Neural crest cell (in vitro differentiated cells): ENCODE data around the gene PLVAP. TPM values are rescaled to one million over a fixed set of nuclear protein-coding genes. Genes with fewer than 3 reads are reported as not detected.
A peak's percentile ranks its signal among the peaks of the same experiment; 100 is the strongest.

ENCODE experiments used
- DNase-seq: peaks from one replicate; pipeline ENCODE4 v3.0.0; 2021; ENCODE audit warnings: low read depth, mixed read lengths, low spot score
- H3K27ac Mint-ChIP-seq: one replicate; pipeline ENCODE4 v1.8.0; 2021; ENCODE audit warnings: mild to moderate bottlenecking, mixed read lengths; ENCODE audit not compliant: unreplicated experiment
- H3K27me3 Mint-ChIP-seq: 2 replicates; pipeline ENCODE4 v1.8.0; 2021; ENCODE audit warnings: low read depth, mild to moderate bottlenecking, mixed read lengths
- H3K36me3 Mint-ChIP-seq: 2 replicates; pipeline ENCODE4 v1.8.0; 2021; ENCODE audit warnings: low read depth, mild to moderate bottlenecking, mixed read lengths
- H3K4me1 Mint-ChIP-seq: 2 replicates; pipeline ENCODE4 v1.8.0; 2021; ENCODE audit warnings: mixed read lengths
- H3K4me3 Mint-ChIP-seq: one replicate; pipeline ENCODE4 v1.8.0; 2021; ENCODE audit warnings: mild to moderate bottlenecking, mixed read lengths
- H3K9me3 Mint-ChIP-seq: 2 replicates; pipeline ENCODE4 v1.8.0; 2021; ENCODE audit warnings: mixed read lengths
- CTCF ChIP-seq: fragments of 200-600 bp; sonication (generic); conservative IDR thresholded peaks from 2 replicates; pipeline ENCODE4 v1.5.0; 2021; ENCODE audit warnings: antibody characterized with exemption, mild to moderate bottlenecking
- long read RNA-seq: library from polyadenylated mRNA; unstranded; transcript quantifications from one replicate; pipeline ENCODE4 v2.0.0, GENCODE V29; 2020
- total RNA-seq: library from RNA; stranded (reverse); gene quantifications from 2 replicates; pipeline ENCODE4 v1.2.1, GENCODE V29; 2021

PLVAP gene
- total RNA-seq = 0.82 and 1.8 TPM in 2 replicates
- long read RNA-seq = 0 reads

GRCh38 chr19:17376935-17377600, at the start of gene PLVAP:
TSS of gene PLVAP (minus strand) at chr19:17377342. CDS start at chr19:17377288, 54 bp downstream.
- Mint-ChIP-seq H3K4me1 (peaks cover 28% of the 10 kb centered on the region), H3K9me3 (peaks cover 3% of the 10 kb centered on the region), H3K36me3 (no peaks in the 10 kb centered on the region), H3K27me3 (no peaks in the 10 kb centered on the region), H3K27ac (no peak within 1 kb of the TSS), H3K4me3 (no peak within 1 kb of the TSS)
- TF ChIP-seq CTCF = no peak
- no peak for DNase-seq

- H3K4me3 Mint-ChIP-seq = peak overlapping the region; percentile 72
Observed at GRCh38 chr19:17424743-17425365, 47.7 kb upstream of the PLVAP start.

GRCh38 chr19:17423429-17424208, 46.5 kb upstream of the PLVAP start:
- no peaks in the 10 kb centered on the region for H3K36me3 Mint-ChIP-seq
- no peaks in the 10 kb centered on the region for H3K9me3 Mint-ChIP-seq
- H3K27me3 Mint-ChIP-seq = peaks cover 4% of the 10 kb centered on the region
- no peak for TF ChIP-seq CTCF
- H3K4me1 Mint-ChIP-seq = peaks cover 16% of the 10 kb centered on the region
- no peak overlapping the region for H3K27ac Mint-ChIP-seq
- peak overlapping the region; percentile 23 for H3K4me3 Mint-ChIP-seq
- no peak for DNase-seq

More at GRCh38 chr19:17424743-17425365, 47.7 kb upstream of the PLVAP start:
- Mint-ChIP-seq H3K27me3 (no peaks in the 10 kb centered on the region), H3K4me1 (peaks cover 14% of the 10 kb centered on the region), H3K9me3 (no peaks in the 10 kb centered on the region), H3K27ac (peak overlapping the region; percentile 12), H3K36me3 (no peaks in the 10 kb centered on the region)
- peak; percentile 76 for DNase-seq
- peak; percentile 59 for TF ChIP-seq CTCF

GRCh38 chr19:17421942-17422341, 44.8 kb upstream of the PLVAP start:
- no peak for TF ChIP-seq CTCF
- no peak overlapping the region for H3K27ac Mint-ChIP-seq
- no peaks in the 10 kb centered on the region for H3K36me3 Mint-ChIP-seq
- H3K4me3 Mint-ChIP-seq = peak overlapping the region; percentile 81
- peaks cover 9% of the 10 kb centered on the region for H3K27me3 Mint-ChIP-seq
- no peak for DNase-seq
- H3K9me3 Mint-ChIP-seq = no peaks in the 10 kb centered on the region
- peaks cover 16% of the 10 kb centered on the region for H3K4me1 Mint-ChIP-seq

GRCh38 chr19:17420475-17420924, 43.4 kb upstream of the PLVAP start:
- Mint-ChIP-seq H3K9me3 (no peaks in the 10 kb centered on the region), H3K36me3 (no peaks in the 10 kb centered on the region), H3K27me3 (peaks cover 18% of the 10 kb centered on the region), H3K4me3 (peak overlapping the region; percentile 89), H3K27ac (peak overlapping the region; percentile 86), H3K4me1 (peaks cover 18% of the 10 kb centered on the region)
- DNase-seq = peak; percentile 22
- TF ChIP-seq CTCF = peak; percentile 20
